ENCODE measurements around the gene CHAC1.
"Not testable (repeated sequence)": the region's sequence is repeated elsewhere in the genome, so short reads cannot be mapped to it uniquely, and the experiment has no call there.

Gene CHAC1

GRCh38 chr15:40953713-40954074 is 423 bp downstream of the CHAC1 start:
- no peak for TF ChIP-seq CTCF (IDR thresholded peaks at IDR 0.05; ENCODE audit: borderline replicate concordance, insufficient read depth, low read depth, low read length)
- peak overlapping the region; percentile 62 for H3K4me3 ChIP-seq (ENCODE audit: low read depth, low read length)

- H3K4me3 ChIP-seq (ENCODE audit: low read depth, low read length), result not testable (repeated sequence)
Observed at GRCh38 chr15:40954158-40954848, 1.0 kb downstream of the CHAC1 start.

- TF ChIP-seq CTCF (IDR thresholded peaks at IDR 0.05; ENCODE audit: borderline replicate concordance, insufficient read depth, low read depth, low read length), result no peak
- H3K4me3 ChIP-seq (ENCODE audit: low read depth, low read length), result no peak overlapping the region
Observed at GRCh38 chr15:40955141-40955903, 2.1 kb downstream of the CHAC1 start.

GRCh38 chr15:40955930-40956540 is 2.8 kb downstream of the CHAC1 start:
- no peak overlapping the region for H3K4me3 ChIP-seq (ENCODE audit: low read depth, low read length)
- TF ChIP-seq CTCF (IDR thresholded peaks at IDR 0.05; ENCODE audit: borderline replicate concordance, insufficient read depth, low read depth, low read length), result no peak

GRCh38 chr15:40956541-40956982 is 3.3 kb downstream of the CHAC1 start:
- no peak for TF ChIP-seq CTCF (IDR thresholded peaks at IDR 0.05; ENCODE audit: borderline replicate concordance, insufficient read depth, low read depth, low read length)
- no peak overlapping the region for H3K4me3 ChIP-seq (ENCODE audit: low read depth, low read length)

- no peak for TF ChIP-seq CTCF (IDR thresholded peaks at IDR 0.05; ENCODE audit: borderline replicate concordance, insufficient read depth, low read depth, low read length)
- H3K4me3 ChIP-seq (ENCODE audit: low read depth, low read length), result no peak overlapping the region
Observed at GRCh38 chr15:40957041-40957555, 3.8 kb downstream of the CHAC1 start.

GRCh38 chr15:40957581-40958051 is 4.3 kb downstream of the CHAC1 start:
- H3K4me3 ChIP-seq (ENCODE audit: low read depth, low read length), result no peak overlapping the region
- TF ChIP-seq CTCF (IDR thresholded peaks at IDR 0.05; ENCODE audit: borderline replicate concordance, insufficient read depth, low read depth, low read length), result no peak

Data from GM12875 (cell line).